Mesendoderm (in vitro differentiated cells): ENCODE data around the gene ITPRIP.
A peak's percentile ranks its signal among the peaks of the same experiment; 100 is the strongest.

Source experiments
- DNase-seq: peaks from one replicate; pipeline ENCODE4 v3.0.0; 2013
- H2AK5ac ChIP-seq: 2 replicates; pipeline ENCODE4 v1.6.1; 2013; ENCODE audit warnings: low read length, inconsistent platforms
- H2BK120ac ChIP-seq: 2 replicates; pipeline ENCODE4 v1.6.1; 2013; ENCODE audit warnings: low read depth, mild to moderate bottlenecking, low read length, moderate library complexity, mixed read lengths
- H2BK15ac ChIP-seq: replicated peaks from 2 replicates; pipeline ENCODE4 v1.6.1; 2013; ENCODE audit warnings: low read depth, mild to moderate bottlenecking, moderate library complexity
- H2BK5ac ChIP-seq: 2 replicates; pipeline ENCODE4 v1.6.1; 2013; ENCODE audit warnings: low read length, inconsistent platforms
- H3K18ac ChIP-seq: 2 replicates; pipeline ENCODE4 v1.6.1; 2013; ENCODE audit warnings: mild to moderate bottlenecking, low read length, mixed read lengths
- H3K23ac ChIP-seq: one replicate; pipeline ENCODE4 v1.6.1; 2013; ENCODE audit warnings: low read length
- H3K27ac ChIP-seq: 2 replicates; pipeline ENCODE4 v1.5.1; 2013; ENCODE audit warnings: low read depth, mild to moderate bottlenecking, inconsistent platforms, low read length, moderate library complexity
- H3K27me3 ChIP-seq: 2 replicates; pipeline ENCODE4 v1.6.1; 2013; ENCODE audit warnings: low read length, control low read depth, mild to moderate bottlenecking, inconsistent platforms; ENCODE audit not compliant: insufficient read depth, poor library complexity
- H3K36me3 ChIP-seq: 2 replicates; pipeline ENCODE4 v1.6.1; 2013; ENCODE audit warnings: low read length, inconsistent platforms; ENCODE audit not compliant: control insufficient read depth, insufficient read depth
- H3K4ac ChIP-seq: one replicate; pipeline ENCODE4 v1.6.1; 2013; ENCODE audit warnings: low read depth, mild to moderate bottlenecking, low read length, moderate library complexity
- H3K4me1 ChIP-seq: 2 replicates; pipeline ENCODE4 v1.6.1; 2013; ENCODE audit warnings: low read depth, low read length, inconsistent platforms; ENCODE audit not compliant: control insufficient read depth
- H3K4me2 ChIP-seq: 2 replicates; pipeline ENCODE4 v1.6.1; 2013; ENCODE audit warnings: low read length
- H3K4me3 ChIP-seq: 2 replicates; pipeline ENCODE4 v1.5.1; 2013; ENCODE audit warnings: mild to moderate bottlenecking, low read length
- H3K56ac ChIP-seq: one replicate; pipeline ENCODE4 v1.6.1; 2013; ENCODE audit warnings: low read length
- H3K79me1 ChIP-seq: 2 replicates; pipeline ENCODE4 v1.6.1; 2013; ENCODE audit warnings: low read length, inconsistent platforms
- H3K79me2 ChIP-seq: 2 replicates; pipeline ENCODE4 v1.6.1; 2013; ENCODE audit warnings: mild to moderate bottlenecking, low read length; ENCODE audit not compliant: control insufficient read depth, insufficient read depth
- H3K9ac ChIP-seq: 2 replicates; pipeline ENCODE4 v1.6.1; 2013; ENCODE audit warnings: low read length, inconsistent platforms
- H4K5ac ChIP-seq: one replicate; pipeline ENCODE4 v1.6.1; 2013; ENCODE audit warnings: low read length
- H4K8ac ChIP-seq: one replicate; pipeline ENCODE4 v1.6.1; 2013; ENCODE audit warnings: low read depth, mild to moderate bottlenecking, control low read depth, low read length, moderate library complexity
- WGBS: extraction: QIAGEN DNeasy Blood & Tissue Kit; methylation state at CpG from one replicate; pipeline ENCODE4 v1.1.7; 2013; ENCODE audit warnings: low lambda C conversion rate, missing lambda C conversion rate; ENCODE audit not compliant: insufficient coverage; ENCODE audit errors: extremely low coverage; 5-methylcytosine and 5-hydroxymethylcytosine counted together

Gene ITPRIP

DNA sequence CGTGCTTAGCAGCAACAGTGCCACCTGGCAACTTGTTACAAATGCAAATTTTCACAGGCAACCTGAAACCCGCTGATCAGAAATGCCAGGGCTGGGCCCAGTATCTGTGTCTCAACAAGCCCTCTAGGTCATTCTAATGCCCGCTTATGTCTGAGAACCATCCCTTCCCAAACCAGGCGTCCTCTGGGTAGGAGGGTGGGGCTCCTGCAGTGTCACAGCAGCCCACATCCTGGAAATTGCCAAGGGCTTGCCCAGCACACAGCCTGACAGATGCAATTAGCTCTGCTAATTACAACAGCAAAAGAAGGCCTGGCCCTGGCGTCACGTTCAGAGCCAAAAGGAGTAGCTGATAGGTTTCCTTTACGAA lies 15.9 kb downstream of the ITPRIP start:
- WGBS: no CpG with 5 or more reads among the region's 7 CpGs

DNA sequence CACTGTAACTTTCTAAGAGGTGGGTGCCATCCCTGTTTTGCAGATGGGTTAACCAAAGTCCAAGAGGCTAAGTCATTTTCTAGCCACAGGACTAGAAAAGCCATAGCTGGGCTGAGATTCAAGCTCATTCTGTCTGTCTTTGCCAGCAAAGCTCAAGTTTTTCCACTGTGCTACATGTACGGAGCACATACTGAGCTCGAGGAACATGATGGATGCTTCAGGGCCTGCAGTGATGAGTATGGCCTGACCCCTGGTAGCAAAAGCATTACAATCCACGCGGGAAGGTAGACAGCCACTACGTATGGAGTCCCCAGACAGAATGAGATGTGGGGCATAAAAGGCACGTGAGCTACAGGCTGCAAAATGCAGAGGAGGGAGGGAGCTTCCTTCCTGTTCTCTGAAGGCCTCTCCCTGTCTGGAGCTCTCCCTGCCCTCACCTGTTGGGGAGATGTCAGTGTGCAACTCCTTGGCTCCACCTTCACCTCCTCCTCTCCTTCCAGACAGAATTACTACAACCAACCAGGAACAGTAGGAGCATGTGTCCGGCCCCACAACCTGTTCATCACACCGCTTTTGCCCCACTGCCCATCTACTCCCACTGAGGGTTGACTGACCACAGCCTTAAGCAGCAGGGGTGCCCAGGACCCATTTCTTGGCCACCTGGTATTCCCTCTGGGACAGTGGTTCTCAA lies 16.4 kb downstream of the ITPRIP start:
- Histone ChIP-seq H2AK5ac (no peak overlapping the region), H4K5ac (no peak overlapping the region), H3K4me3 (no peak overlapping the region), H3K56ac (no peak overlapping the region), H3K9ac (no peak overlapping the region), H4K8ac (no peak overlapping the region), H3K18ac (no peak overlapping the region), H3K27ac (no peak overlapping the region), H3K4me1 (peaks cover 18% of the 10 kb centered on the region), H3K79me2 (peaks cover 92% of the 10 kb centered on the region), H3K27me3 (no peaks in the 10 kb centered on the region), H3K23ac (peak overlapping the region; percentile 48), H2BK15ac (no peak overlapping the region), H3K79me1 (peaks cover 47% of the 10 kb centered on the region), H3K36me3 (no peaks in the 10 kb centered on the region), H2BK120ac (no peak overlapping the region), H2BK5ac (no peak overlapping the region), H3K4ac (no peak overlapping the region), H3K4me2 (no peak overlapping the region)
- DNase-seq: no peak
- WGBS: no CpG with 5 or more reads among the region's 8 CpGs

More for the DNA sequence above, 15.9 kb downstream of the ITPRIP start:
- Histone ChIP-seq H3K4ac (no peak overlapping the region), H3K4me2 (no peak overlapping the region), H2BK15ac (no peak overlapping the region), H3K79me2 (peaks cover 96% of the 10 kb centered on the region), H4K8ac (no peak overlapping the region), H3K9ac (no peak overlapping the region), H3K36me3 (no peaks in the 10 kb centered on the region), H3K79me1 (peaks cover 52% of the 10 kb centered on the region), H3K56ac (no peak overlapping the region), H3K23ac (no peak overlapping the region), H2BK5ac (no peak overlapping the region), H3K4me1 (peaks cover 17% of the 10 kb centered on the region), H4K5ac (no peak overlapping the region), H3K27ac (no peak overlapping the region), H2BK120ac (no peak overlapping the region), H3K4me3 (no peak overlapping the region), H3K18ac (no peak overlapping the region), H3K27me3 (no peaks in the 10 kb centered on the region), H2AK5ac (no peak overlapping the region)
- DNase-seq: no peak

DNA sequence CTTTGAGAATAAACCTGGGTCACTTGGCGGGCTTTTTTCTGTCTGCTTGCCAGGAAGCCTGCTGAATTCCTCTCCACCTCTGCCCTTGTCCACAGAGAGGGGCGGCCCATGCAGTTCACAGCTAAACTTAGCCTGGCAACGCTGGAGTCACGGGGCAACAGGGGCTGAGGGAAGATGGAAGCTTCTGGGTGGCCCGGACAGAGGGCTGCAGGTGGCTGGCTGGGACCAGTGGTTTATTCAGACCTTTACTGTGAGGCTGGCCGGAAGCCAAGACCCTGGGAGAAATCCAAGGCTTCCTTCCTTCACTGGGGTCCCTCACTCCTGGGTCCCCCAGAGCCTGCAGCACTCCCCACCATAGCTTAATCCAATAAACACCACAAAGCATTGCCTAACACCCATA lies 17.0 kb downstream of the ITPRIP start:
- H3K36me3 ChIP-seq: no peaks in the 10 kb centered on the region

DNA sequence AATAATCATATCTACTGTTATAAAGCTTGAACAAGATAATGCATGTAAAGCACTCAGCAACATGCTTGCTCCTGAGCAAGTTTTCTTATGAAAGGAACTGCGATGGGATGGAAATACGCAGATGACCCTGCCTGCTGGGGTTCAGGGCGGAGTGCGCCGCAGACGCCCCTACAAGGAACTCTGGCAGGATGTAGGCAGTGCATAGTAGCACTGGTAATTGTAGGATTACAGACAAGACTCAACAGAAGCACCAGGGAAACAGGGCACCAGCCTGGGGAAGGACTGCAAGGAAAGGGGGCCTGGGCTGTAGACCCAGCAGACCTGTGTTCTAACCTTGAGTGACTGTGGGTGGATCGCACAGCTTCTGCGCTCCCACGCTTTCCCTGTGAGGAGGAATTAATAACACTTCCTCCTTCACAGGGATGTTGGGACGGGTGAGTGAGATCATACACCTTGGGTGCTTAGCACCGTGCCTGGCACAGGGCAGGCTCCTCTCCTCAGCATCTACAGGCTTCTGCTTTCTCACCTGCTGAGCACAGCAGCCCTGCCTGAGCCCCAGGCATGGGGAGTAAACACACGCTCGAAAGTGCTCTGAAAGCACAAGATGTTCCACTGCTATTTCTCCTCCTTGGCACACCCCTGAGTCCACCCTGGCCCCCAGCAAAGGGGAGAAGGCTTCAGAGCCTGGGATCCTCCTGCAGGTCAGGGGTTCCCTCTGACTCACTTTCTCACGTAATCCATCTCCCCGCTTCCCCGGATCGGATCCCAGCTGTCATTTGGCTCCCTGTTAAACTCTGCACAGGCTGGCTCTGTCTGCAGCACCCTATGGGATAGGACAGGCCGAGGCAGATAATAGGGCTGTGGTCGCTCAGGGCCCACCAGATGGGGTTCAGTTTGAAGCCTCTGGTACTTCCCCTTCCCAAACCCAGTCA lies 19.2 kb downstream of the ITPRIP start:
- H4K5ac ChIP-seq: no peak overlapping the region
- no peak overlapping the region for H3K23ac ChIP-seq
- peaks cover 48% of the 10 kb centered on the region for H3K79me1 ChIP-seq
- peaks cover 20% of the 10 kb centered on the region for H3K4me1 ChIP-seq
- no peak overlapping the region for H3K18ac ChIP-seq
- H3K56ac ChIP-seq: peak overlapping the region; percentile 53
- no peak overlapping the region for H3K4ac ChIP-seq
- no peak overlapping the region for H3K9ac ChIP-seq
- H3K4me3 ChIP-seq: no peak overlapping the region
- no peak overlapping the region for H2BK15ac ChIP-seq
- H3K27ac ChIP-seq: no peak overlapping the region
- no peak overlapping the region for H2BK120ac ChIP-seq
- peaks cover 5% of the 10 kb centered on the region for H3K36me3 ChIP-seq
- WGBS: no CpG with 5 or more reads among the region's 19 CpGs
- H3K27me3 ChIP-seq: no peaks in the 10 kb centered on the region
- no peak for DNase-seq
- peak overlapping the region; percentile 38 for H2AK5ac ChIP-seq
- H2BK5ac ChIP-seq: no peak overlapping the region
- H3K79me2 ChIP-seq: peaks cover 84% of the 10 kb centered on the region
- no peak overlapping the region for H3K4me2 ChIP-seq
- no peak overlapping the region for H4K8ac ChIP-seq

More for the DNA sequence above, 17.0 kb downstream of the ITPRIP start:
- Histone ChIP-seq H4K5ac (no peak overlapping the region), H2BK5ac (no peak overlapping the region), H3K56ac (no peak overlapping the region), H4K8ac (no peak overlapping the region), H3K27me3 (no peaks in the 10 kb centered on the region), H3K4ac (no peak overlapping the region), H3K4me3 (no peak overlapping the region), H3K18ac (no peak overlapping the region), H3K27ac (no peak overlapping the region), H2BK120ac (no peak overlapping the region), H2BK15ac (no peak overlapping the region), H3K79me2 (peaks cover 92% of the 10 kb centered on the region), H3K9ac (no peak overlapping the region), H3K23ac (no peak overlapping the region), H2AK5ac (no peak overlapping the region), H3K4me1 (peaks cover 20% of the 10 kb centered on the region), H3K79me1 (peaks cover 54% of the 10 kb centered on the region), H3K4me2 (no peak overlapping the region)
- no CpG with 5 or more reads among the region's 6 CpGs for WGBS
- no peak for DNase-seq

GRCh38 chr10:104318326-104318725 lies 19.9 kb downstream of the ITPRIP start:
- Histone ChIP-seq H3K36me3 (peaks cover 9% of the 10 kb centered on the region), H3K79me2 (peaks cover 81% of the 10 kb centered on the region), H3K4ac (no peak overlapping the region), H3K79me1 (peaks cover 48% of the 10 kb centered on the region), H3K9ac (no peak overlapping the region), H2BK15ac (no peak overlapping the region), H2AK5ac (no peak overlapping the region), H3K4me1 (peaks cover 17% of the 10 kb centered on the region), H4K8ac (no peak overlapping the region), H3K4me2 (no peak overlapping the region), H3K23ac (no peak overlapping the region), H2BK5ac (no peak overlapping the region), H3K27me3 (no peaks in the 10 kb centered on the region), H3K27ac (no peak overlapping the region), H4K5ac (no peak overlapping the region), H3K18ac (no peak overlapping the region), H2BK120ac (no peak overlapping the region), H3K56ac (no peak overlapping the region), H3K4me3 (no peak overlapping the region)
- WGBS: no CpG with 5 or more reads among the region's 5 CpGs
- DNase-seq: no peak
